OCI-LY7 (cell line): ENCODE data around the gene ZNF365. TPM values are rescaled to one million over a fixed set of nuclear protein-coding genes. Genes with fewer than 3 reads are reported as not detected.
"Not testable (repeated sequence)": the region's sequence is repeated elsewhere in the genome, so short reads cannot be mapped to it uniquely, and the experiment has no call there.

Experiments used
- BruUV-seq: library from RNA; stranded (reverse); fragments of 400-500 nt; replicated peaks from 2 replicates; lab custom pipeline; 2021; lab: Mats Ljungman, UMichigan
- CTCF ChIA-PET: fragments of 300-600 bp; sonication (Branson Sonifier 250); formaldehyde crosslinking; loops from one replicate; lab custom pipeline; 2022; ENCODE audit warnings: antibody characterized with exemption; ENCODE audit not compliant: unreplicated experiment; lab: Charles Lee
- POLR2A ChIA-PET: fragments of 300-600 bp; sonication (Branson Sonifier 250); formaldehyde crosslinking; loops from one replicate; lab custom pipeline; 2022; ENCODE audit warnings: antibody characterized with exemption; lab: Charles Lee
- DNase-seq: peaks from one replicate; pipeline ENCODE4 v3.0.0-alpha.2; 2015; ENCODE audit warnings: low spot score
- H2AFZ ChIP-seq: fragments of 200-600 bp; sonication (generic), shearing (Covaris generic); 2 replicates; pipeline ENCODE4 v1.6.1; 2014; ENCODE audit warnings: mild to moderate bottlenecking, antibody characterized with exemption, low read length, moderate library complexity
- H3K27ac ChIP-seq: fragments of 200-600 bp; sonication (generic); 2 replicates; pipeline ENCODE4 v1.5.1; 2014; ENCODE audit warnings: mixed run types, low read depth, mild to moderate bottlenecking, moderate library complexity, low read length, inconsistent platforms; ENCODE audit not compliant: poor library complexity, severe bottlenecking
- H3K36me3 ChIP-seq: fragments of 200-600 bp; sonication (generic); 2 replicates; pipeline ENCODE4 v1.6.1; 2014; ENCODE audit warnings: mild to moderate bottlenecking, antibody characterized with exemption, low read length, moderate library complexity, mixed read lengths; ENCODE audit not compliant: insufficient read depth
- H3K4me1 ChIP-seq: fragments of 200-600 bp; sonication (generic); 2 replicates; pipeline ENCODE4 v1.5.1; 2014; ENCODE audit warnings: mild to moderate bottlenecking, low read length; ENCODE audit not compliant: insufficient read depth, poor library complexity, severe bottlenecking
- H3K4me2 ChIP-seq: fragments of 200-600 bp; sonication (generic); 2 replicates; pipeline ENCODE4 v1.6.1; 2014; ENCODE audit warnings: mild to moderate bottlenecking, low read length
- H3K4me3 ChIP-seq: fragments of 200-600 bp; sonication (generic); 2 replicates; pipeline ENCODE4 v1.5.1; 2014; ENCODE audit warnings: mild to moderate bottlenecking, low read depth, low read length; ENCODE audit not compliant: poor library complexity, severe bottlenecking
- H3K79me2 ChIP-seq: fragments of 200-600 bp; sonication (generic); 2 replicates; pipeline ENCODE4 v1.6.1; 2016; ENCODE audit warnings: low read depth, mild to moderate bottlenecking, low read length, moderate library complexity, mixed read lengths; ENCODE audit not compliant: insufficient read depth
- H3K9me2 ChIP-seq: fragments of 200-600 bp; sonication (generic); 2 replicates; pipeline ENCODE4 v1.6.1; 2016; ENCODE audit warnings: mild to moderate bottlenecking, low read length, mixed read lengths; ENCODE audit not compliant: insufficient read depth
- H3K9me3 ChIP-seq: fragments of 200-600 bp; sonication (generic); 2 replicates; pipeline ENCODE4 v1.6.1; 2014; ENCODE audit warnings: mild to moderate bottlenecking, mixed run types, low read length, mixed read lengths
- H4K20me1 ChIP-seq: fragments of 200-600 bp; sonication (generic); 2 replicates; pipeline ENCODE4 v1.6.1; 2014; ENCODE audit warnings: mild to moderate bottlenecking, antibody characterized with exemption, low read length, moderate library complexity, mixed read lengths; ENCODE audit not compliant: insufficient read depth
- CTCF ChIP-seq: fragments of 200-600 bp; sonication (generic); conservative IDR thresholded peaks from 2 replicates; pipeline ENCODE4 v1.5.1; 2014; ENCODE audit warnings: mild to moderate bottlenecking, antibody characterized with exemption, low read length, moderate library complexity, mixed read lengths
- EZH2phosphoT487 ChIP-seq: fragments of 200-600 bp; sonication (generic); IDR thresholded peaks from 2 replicates; pipeline ENCODE4 v1.6.1; 2018; ENCODE audit warnings: low read depth, borderline replicate concordance, mild to moderate bottlenecking, mixed run types, antibody characterized with exemption, low read length, moderate library complexity, mixed read lengths
- intact Hi-C: fragments of 100-400 bp; cut with micrococcal nuclease; formaldehyde crosslinking; loops from one replicate; pipeline ENCODE4 v1.10.0; 2022; ENCODE audit not compliant: unreplicated experiment
- total RNA-seq, 2 experiments: library from RNA; depleted of rRNA in 1 of 2; stranded (reverse); fragments of >200 nt in 1 of 2; shearing (Covaris generic) in 1 of 2; gene quantifications; 2 replicates each; pipeline ENCODE4 v1.2.3, GENCODE V29; 2014 to 2022

Gene ZNF365
- total RNA-seq, 2 experiments from 2014 or later, result not detected

- H3K4me3 ChIP-seq, result no peak overlapping the region
- POLR2A ChIA-PET, result interaction anchor here (0.6 kb wide), 1 partner anchor 863 kb away, joined by 3 read pairs; no protein-coding TSS in a partner anchor
- no peak overlapping the region for H3K4me2 ChIP-seq
- no peaks in the 10 kb centered on the region for H3K79me2 ChIP-seq
- TF ChIP-seq EZH2phosphoT487, result no peak
- TF ChIP-seq CTCF, result no peak
- intact Hi-C loops, result no loop called here
- CTCF ChIA-PET, result no interaction called here
- H4K20me1 ChIP-seq, result no peaks in the 10 kb centered on the region
- DNase-seq, result no peak
- no peaks in the 10 kb centered on the region for H3K4me1 ChIP-seq
- H3K9me3 ChIP-seq, result no peaks in the 10 kb centered on the region
- H3K27ac ChIP-seq, result no peak overlapping the region
- H3K36me3 ChIP-seq, result no peaks in the 10 kb centered on the region
- H3K9me2 ChIP-seq, result no peaks in the 10 kb centered on the region
- no peak overlapping the region for H2AFZ ChIP-seq
- no TSS peak for BruUV-seq
Observed at GRCh38 chr10:62354916-62355315, 19.3 kb upstream of the ZNF365 start.

GRCh38 chr10:62356447-62356846 lies 17.7 kb upstream of the ZNF365 start:
- ChIA-PET POLR2A (interaction anchor here (1.0 kb wide), 1 partner anchor 46 kb away, joined by 3 read pairs; no protein-coding TSS in a partner anchor), CTCF (no interaction called here)
- Histone ChIP-seq H3K4me1 (no peaks in the 10 kb centered on the region), H2AFZ (no peak overlapping the region), H3K9me2 (no peaks in the 10 kb centered on the region), H3K36me3 (no peaks in the 10 kb centered on the region), H3K4me2 (no peak overlapping the region), H3K27ac (no peak overlapping the region), H3K9me3 (no peaks in the 10 kb centered on the region), H3K79me2 (no peaks in the 10 kb centered on the region), H4K20me1 (no peaks in the 10 kb centered on the region), H3K4me3 (no peak overlapping the region)
- DNase-seq, result no peak
- BruUV-seq, result no TSS peak
- intact Hi-C loops, result no loop called here
- TF ChIP-seq CTCF (no peak), EZH2phosphoT487 (no peak)

- H3K36me3 ChIP-seq, BruUV-seq, H3K4me3 ChIP-seq, H3K9me3 ChIP-seq, H3K79me2 ChIP-seq, DNase-seq, H3K27ac ChIP-seq, H4K20me1 ChIP-seq, H2AFZ ChIP-seq, H3K9me2 ChIP-seq, intact Hi-C loops, CTCF ChIA-PET, H3K4me1 ChIP-seq, H3K4me2 ChIP-seq: not testable (repeated sequence)
- POLR2A ChIA-PET, result interaction anchor here (0.5 kb wide), 1 partner anchor 655 kb away, joined by 3 read pairs; no protein-coding TSS in a partner anchor
Observed at GRCh38 chr10:62358151-62358550, 16.0 kb upstream of the ZNF365 start.
